Mesodermal cell (in vitro differentiated cells): ENCODE data around the gene KEAP1.

Experiments used
- H3K27ac ChIP-seq: 2 replicates; pipeline ENCODE4 v1.7.0; 2013; ENCODE audit warnings: mild to moderate bottlenecking, low read depth, low read length, moderate library complexity; ENCODE audit not compliant: severe bottlenecking
- H3K36me3 ChIP-seq: 2 replicates; pipeline ENCODE4 v1.7.1; 2013; ENCODE audit warnings: mild to moderate bottlenecking, low read length, moderate library complexity; ENCODE audit not compliant: control insufficient read depth, insufficient read depth
- H3K4me1 ChIP-seq: one replicate; pipeline ENCODE4 v1.7.1; 2013; ENCODE audit warnings: mild to moderate bottlenecking, low read length; ENCODE audit not compliant: insufficient read depth, control insufficient read depth, poor library complexity, severe bottlenecking
- H3K4me3 ChIP-seq: 2 replicates; pipeline ENCODE4 v1.7.0; 2013; ENCODE audit warnings: low read length, control low read depth, mild to moderate bottlenecking; ENCODE audit not compliant: insufficient read depth, poor library complexity, severe bottlenecking; ENCODE audit errors: extremely low read depth
- H3K9me3 ChIP-seq: 2 replicates; pipeline ENCODE4 v1.7.1; 2013; ENCODE audit warnings: mild to moderate bottlenecking, low read length, moderate library complexity; ENCODE audit not compliant: control insufficient read depth
- WGBS, 2 experiments: methylation state at CpG; one replicate each; pipeline ENCODE4 v1.1.5; 2013; ENCODE audit warnings: missing lambda C conversion rate in 2 of 2; ENCODE audit not compliant: insufficient coverage in 2 of 2; 5-methylcytosine and 5-hydroxymethylcytosine counted together

The KEAP1 gene

DNA sequence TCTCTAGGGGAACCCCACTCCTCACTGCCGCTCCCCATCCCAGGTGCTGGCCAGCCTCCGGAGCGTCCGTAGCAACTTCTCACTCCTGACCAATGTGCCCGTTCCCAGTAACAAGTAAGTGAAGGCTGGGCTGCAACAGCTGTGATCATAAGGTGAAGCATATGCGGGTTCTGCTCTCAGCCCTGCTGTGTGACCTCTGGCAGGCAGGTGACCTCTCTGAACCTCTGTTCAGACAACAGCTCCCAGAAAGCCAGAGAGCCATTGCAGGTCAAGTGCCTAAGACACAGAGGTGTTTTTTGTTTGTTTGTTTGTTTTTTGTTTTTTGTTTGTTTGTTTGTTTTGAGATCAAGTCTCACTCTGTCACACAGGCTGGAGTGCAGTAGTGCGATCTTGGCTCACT lies 54.1 kb downstream of the KEAP1 start:
- H3K9me3 ChIP-seq: no peaks in the 10 kb centered on the region
- WGBS, 2 experiments: 85 to 96% methylated on average over 3 to 7 of the region's 7 CpGs
- no peak overlapping the region for H3K4me3 ChIP-seq
- peaks cover 3% of the 10 kb centered on the region for H3K36me3 ChIP-seq
- H3K27ac ChIP-seq: no peak overlapping the region
- H3K4me1 ChIP-seq: no peaks in the 10 kb centered on the region

DNA sequence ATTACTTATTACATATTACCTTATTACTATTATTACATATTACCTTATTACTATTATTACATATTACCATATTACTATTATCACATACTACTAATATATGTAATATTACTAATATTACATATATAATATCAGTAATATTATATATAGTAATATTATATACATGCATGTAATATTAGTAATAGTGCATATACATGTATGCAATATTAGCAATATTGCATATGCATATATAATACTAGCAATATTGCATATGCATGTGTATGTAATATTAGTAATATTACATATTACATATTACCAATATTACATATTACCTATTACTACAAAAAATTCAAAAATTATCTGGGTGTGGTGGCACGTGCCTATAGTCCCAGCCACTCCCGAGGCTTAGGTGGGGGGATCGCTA lies 60.5 kb downstream of the KEAP1 start:
- H3K27ac ChIP-seq: no peak overlapping the region
- H3K4me3 ChIP-seq: no peak overlapping the region
- 93 to 100% methylated on average over 1 to 3 of the region's 3 CpGs for WGBS, 2 experiments

DNA sequence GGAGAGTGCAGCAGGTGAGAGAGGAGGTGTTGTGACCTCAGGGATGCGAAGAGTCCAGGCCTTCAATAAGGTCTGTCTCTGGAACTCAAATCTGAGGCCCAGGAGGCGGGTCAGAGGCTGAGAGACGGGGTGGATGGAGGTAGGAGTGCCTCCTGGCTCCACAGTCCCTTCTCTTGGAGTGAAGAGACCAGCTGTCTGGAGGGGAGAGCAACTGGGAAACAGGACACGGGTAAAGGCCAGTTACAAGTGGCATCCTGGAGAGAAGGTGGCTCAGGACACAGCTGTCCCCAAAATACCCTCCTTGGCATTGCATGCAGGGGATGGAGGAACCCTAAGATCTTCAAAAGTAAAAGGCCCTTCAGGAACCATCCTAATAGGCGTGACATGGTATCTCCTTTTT lies 63.6 kb downstream of the KEAP1 start:
- no peaks in the 10 kb centered on the region for H3K4me1 ChIP-seq
- 82 to 90% methylated on average over 3 to 4 of the region's 5 CpGs for WGBS, 2 experiments

More for the DNA sequence above, 60.5 kb downstream of the KEAP1 start:
- Histone ChIP-seq H3K9me3 (no peaks in the 10 kb centered on the region), H3K4me1 (no peaks in the 10 kb centered on the region), H3K36me3 (no peaks in the 10 kb centered on the region)

More for the DNA sequence above, 63.6 kb downstream of the KEAP1 start:
- H3K9me3 ChIP-seq: no peaks in the 10 kb centered on the region
- no peak overlapping the region for H3K4me3 ChIP-seq
- H3K36me3 ChIP-seq: no peaks in the 10 kb centered on the region
- no peak overlapping the region for H3K27ac ChIP-seq
